Parathyroid adenoma (tissue), 2 donors: Measurements from ENCODE around the gene FOXC2.

Experiments
- H2AFZ ChIP-seq: fragments of 300-600 bp; sonication (generic); one replicate; pipeline ENCODE4 v1.7.0; 2017; ENCODE audit warnings: antibody characterized with exemption, mild to moderate bottlenecking
- H3K27ac ChIP-seq: fragments of 300-600 bp; sonication (generic); one replicate; pipeline ENCODE4 v1.7.0; 2017
- H3K27me3 ChIP-seq: fragments of 300-600 bp; sonication (generic); one replicate; pipeline ENCODE4 v1.7.0; 2017; ENCODE audit warnings: low read length; ENCODE audit not compliant: control insufficient read depth, insufficient read depth
- H3K36me3 ChIP-seq: fragments of 300-600 bp; sonication (generic); one replicate; pipeline ENCODE4 v1.7.0; 2017; ENCODE audit warnings: low read length; ENCODE audit not compliant: control insufficient read depth, insufficient read depth
- H3K4me1 ChIP-seq: fragments of 300-600 bp; sonication (generic); one replicate; pipeline ENCODE4 v1.7.0; 2017; ENCODE audit warnings: control low read depth
- H3K4me2 ChIP-seq: fragments of 300-600 bp; sonication (generic); one replicate; pipeline ENCODE4 v1.7.0; 2017; ENCODE audit warnings: low read length
- H3K4me3 ChIP-seq: fragments of 300-600 bp; sonication (generic); one replicate; pipeline ENCODE4 v1.7.0; 2017; ENCODE audit warnings: low read depth, low read length
- H3K79me2 ChIP-seq: fragments of 300-600 bp; sonication (generic); one replicate; pipeline ENCODE4 v1.7.0; 2017; ENCODE audit warnings: control low read depth
- H3K9ac ChIP-seq: fragments of 300-600 bp; sonication (generic); one replicate; pipeline ENCODE4 v1.7.0; 2017; ENCODE audit warnings: mild to moderate bottlenecking
- H3K9me3 ChIP-seq: fragments of 300-600 bp; sonication (generic); one replicate; pipeline ENCODE4 v1.7.0; 2017; ENCODE audit warnings: low read length; ENCODE audit not compliant: control insufficient read depth
- TF ChIP-seq, protein P1 (sequence below): fragments of 300-600 bp; sonication (generic); IDR thresholded peaks from one replicate; pipeline ENCODE4 v1.7.0; 2017; ENCODE audit warnings: antibody characterized with exemption, mild to moderate bottlenecking
- donor health status: primary hyperparathyroidism.

FOXC2 gene

DNA sequence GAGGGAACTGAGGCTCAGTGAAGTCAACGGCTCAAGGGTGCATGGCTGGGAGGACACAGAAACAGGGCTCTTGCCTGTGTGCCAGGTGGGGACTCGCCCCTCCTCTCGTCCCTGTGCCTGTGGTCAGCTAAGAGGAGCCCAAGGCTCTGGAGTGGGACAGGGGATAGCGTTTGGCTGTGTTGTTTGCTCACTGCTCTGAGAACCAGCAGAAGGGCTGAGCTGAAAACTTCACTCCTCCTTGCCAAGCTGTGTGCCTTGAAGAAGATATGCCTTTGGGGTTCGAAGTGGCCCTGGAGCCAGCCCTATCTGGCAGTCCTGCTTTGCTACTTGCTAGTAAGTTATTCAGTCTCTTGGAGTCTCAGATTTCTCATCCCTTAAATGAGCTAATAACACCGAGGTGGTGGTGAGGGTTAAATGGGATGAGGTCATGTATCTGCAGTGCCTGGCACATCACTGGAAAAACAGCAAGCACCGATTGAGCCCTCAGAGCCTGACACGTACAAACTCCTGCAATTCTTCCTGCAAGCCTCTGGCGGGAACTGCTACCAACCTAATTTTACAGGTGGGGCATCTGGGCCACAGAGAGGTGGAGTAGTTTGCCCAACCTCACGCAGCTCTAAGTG, 29.5 kb downstream of the FOXC2 start:
- H3K27ac ChIP-seq = no peak overlapping the region
- no peaks in the 10 kb centered on the region for H3K79me2 ChIP-seq
- H2AFZ ChIP-seq = no peak overlapping the region
- no peaks in the 10 kb centered on the region for H3K4me1 ChIP-seq
- no peaks in the 10 kb centered on the region for H3K36me3 ChIP-seq
- no peaks in the 10 kb centered on the region for H3K9me3 ChIP-seq
- no peak overlapping the region for H3K4me3 ChIP-seq
- H3K9ac ChIP-seq = no peak overlapping the region
- H3K4me2 ChIP-seq = no peak overlapping the region
- TF ChIP-seq, protein P1, sequence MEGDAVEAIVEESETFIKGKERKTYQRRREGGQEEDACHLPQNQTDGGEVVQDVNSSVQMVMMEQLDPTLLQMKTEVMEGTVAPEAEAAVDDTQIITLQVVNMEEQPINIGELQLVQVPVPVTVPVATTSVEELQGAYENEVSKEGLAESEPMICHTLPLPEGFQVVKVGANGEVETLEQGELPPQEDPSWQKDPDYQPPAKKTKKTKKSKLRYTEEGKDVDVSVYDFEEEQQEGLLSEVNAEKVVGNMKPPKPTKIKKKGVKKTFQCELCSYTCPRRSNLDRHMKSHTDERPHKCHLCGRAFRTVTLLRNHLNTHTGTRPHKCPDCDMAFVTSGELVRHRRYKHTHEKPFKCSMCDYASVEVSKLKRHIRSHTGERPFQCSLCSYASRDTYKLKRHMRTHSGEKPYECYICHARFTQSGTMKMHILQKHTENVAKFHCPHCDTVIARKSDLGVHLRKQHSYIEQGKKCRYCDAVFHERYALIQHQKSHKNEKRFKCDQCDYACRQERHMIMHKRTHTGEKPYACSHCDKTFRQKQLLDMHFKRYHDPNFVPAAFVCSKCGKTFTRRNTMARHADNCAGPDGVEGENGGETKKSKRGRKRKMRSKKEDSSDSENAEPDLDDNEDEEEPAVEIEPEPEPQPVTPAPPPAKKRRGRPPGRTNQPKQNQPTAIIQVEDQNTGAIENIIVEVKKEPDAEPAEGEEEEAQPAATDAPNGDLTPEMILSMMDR = no peak
- no peaks in the 10 kb centered on the region for H3K27me3 ChIP-seq

DNA sequence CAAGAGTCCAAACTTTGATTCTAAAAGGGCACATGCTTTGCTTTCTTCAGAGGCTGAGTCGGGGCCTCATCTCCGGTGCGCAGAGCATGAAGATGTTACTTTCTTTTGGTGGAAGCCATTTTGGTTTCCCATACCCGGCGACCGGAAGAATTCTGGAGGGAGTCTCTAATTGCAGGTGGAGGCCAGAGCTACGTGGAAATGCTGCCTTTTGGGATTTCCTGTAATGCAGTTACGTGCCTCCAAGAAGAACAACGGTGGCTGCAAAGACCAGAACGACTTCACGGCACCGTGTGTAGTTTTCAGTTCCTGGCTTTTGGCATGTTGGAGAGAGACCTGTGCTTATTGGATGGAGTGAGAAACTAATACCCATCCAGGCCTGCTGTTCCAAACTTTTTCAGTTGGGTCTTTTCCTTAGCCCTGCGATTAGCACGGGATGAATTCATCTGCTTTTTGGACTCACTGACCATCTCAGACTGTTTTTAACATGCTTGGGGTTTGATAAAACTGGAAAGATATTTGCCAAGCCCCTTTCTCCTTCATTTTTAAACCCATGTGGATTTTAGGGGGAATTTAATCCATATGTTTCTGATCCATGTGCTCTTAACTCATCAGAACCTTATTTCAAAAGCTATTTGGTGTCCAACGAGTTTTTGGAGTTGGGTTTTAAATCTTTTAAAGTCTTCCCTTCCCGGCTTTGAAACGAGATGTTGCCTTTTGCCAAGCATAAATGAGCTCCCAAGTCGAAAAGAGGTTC, 30.7 kb downstream of the FOXC2 start:
- H3K27me3 ChIP-seq = no peaks in the 10 kb centered on the region
- no peak overlapping the region for H3K4me3 ChIP-seq
- H3K9me3 ChIP-seq = no peaks in the 10 kb centered on the region
- no peaks in the 10 kb centered on the region for H3K36me3 ChIP-seq
- H3K9ac ChIP-seq = no peak overlapping the region
- TF ChIP-seq, protein P1 = no peak
- H3K79me2 ChIP-seq = no peaks in the 10 kb centered on the region
- no peak overlapping the region for H3K4me2 ChIP-seq
- no peaks in the 10 kb centered on the region for H3K4me1 ChIP-seq
- no peak overlapping the region for H3K27ac ChIP-seq
- no peak overlapping the region for H2AFZ ChIP-seq

DNA sequence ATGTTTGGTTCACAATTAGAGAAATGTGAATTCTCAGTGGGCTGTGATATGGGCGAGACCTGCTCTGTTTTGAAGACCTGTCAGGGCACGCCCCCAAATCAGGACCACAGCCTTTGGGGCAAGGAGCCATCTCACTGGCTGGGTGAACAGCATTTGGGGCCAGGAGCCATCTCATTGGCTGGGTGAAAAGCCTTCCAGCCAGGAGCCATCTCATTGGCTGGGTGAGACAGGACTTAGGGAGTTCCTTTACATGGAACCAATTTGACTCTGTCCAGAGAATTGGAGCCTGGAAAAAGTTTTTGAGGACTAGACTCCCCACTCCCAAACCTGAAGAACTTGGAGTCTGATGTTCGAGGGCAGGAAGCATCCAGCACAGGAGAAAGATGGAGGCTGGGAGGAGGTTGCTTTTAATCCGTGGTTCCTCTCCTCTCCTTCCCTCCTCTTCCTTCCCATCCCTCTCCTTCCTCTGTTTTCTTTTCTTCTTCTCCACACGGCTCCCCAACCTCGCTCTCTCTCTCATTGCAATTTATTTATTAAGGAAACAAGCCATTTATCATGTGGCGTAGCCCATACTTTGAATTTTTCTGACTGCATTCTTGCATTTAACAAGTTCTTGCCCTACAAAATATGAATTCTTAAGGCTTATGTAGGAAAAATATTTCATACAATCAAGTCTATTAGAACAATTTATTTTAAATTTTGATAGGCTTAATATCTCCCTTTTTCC, 31.4 kb downstream of the FOXC2 start:
- H3K36me3 ChIP-seq = no peaks in the 10 kb centered on the region
- H3K4me1 ChIP-seq = no peaks in the 10 kb centered on the region
- TF ChIP-seq, protein P1 = no peak
- no peak overlapping the region for H3K27ac ChIP-seq
- H3K4me2 ChIP-seq = no peak overlapping the region
- no peaks in the 10 kb centered on the region for H3K27me3 ChIP-seq
- H3K4me3 ChIP-seq = no peak overlapping the region
- H2AFZ ChIP-seq = no peak overlapping the region
- H3K9ac ChIP-seq = no peak overlapping the region
- H3K79me2 ChIP-seq = no peaks in the 10 kb centered on the region
- no peaks in the 10 kb centered on the region for H3K9me3 ChIP-seq

DNA sequence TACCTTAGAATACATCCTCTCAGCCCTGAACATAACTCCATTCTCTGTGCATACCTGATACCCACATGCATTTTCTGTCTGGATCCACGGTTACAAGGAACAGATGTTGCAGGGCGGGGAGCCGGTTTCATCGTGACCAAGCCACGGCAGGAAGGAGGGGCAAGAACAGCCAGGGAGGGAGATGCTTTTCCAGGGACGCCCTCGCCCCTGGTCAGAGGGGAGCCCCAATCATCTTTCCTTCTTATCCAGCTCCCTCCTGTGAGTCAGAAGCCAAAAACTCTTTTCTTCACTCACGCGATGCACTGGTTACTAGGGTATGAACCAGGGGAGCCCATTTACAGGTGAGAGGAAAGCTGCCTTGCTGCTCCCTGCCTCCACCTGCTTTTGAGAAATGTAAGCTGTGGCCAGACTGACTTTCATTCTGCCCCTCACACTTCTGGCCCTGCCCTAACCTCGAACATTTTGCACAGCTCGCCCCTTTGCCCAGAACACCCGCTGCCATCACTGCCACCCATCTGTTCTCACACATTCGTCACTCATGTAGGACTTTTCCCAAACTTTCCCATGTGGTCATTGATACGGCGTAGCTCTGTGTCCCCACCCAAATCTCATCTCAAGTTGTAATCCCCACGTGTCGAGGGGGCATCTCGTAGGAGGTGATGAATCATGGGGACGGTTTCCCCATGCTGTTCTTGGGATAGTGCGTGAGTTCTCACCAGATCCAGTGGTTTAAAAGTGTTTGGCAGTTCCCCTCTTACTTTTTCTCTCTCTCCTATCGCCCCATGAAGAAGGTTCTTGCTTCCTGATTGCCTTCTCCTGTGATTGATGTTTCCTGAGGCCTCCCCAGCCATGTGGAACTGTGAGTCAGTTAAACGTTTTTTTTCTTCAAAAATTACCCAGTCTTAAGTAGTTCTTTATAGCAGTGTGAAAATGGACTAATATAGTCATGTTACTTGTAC, 32.3 kb downstream of the FOXC2 start:
- H3K4me1 ChIP-seq = no peaks in the 10 kb centered on the region
- no peaks in the 10 kb centered on the region for H3K79me2 ChIP-seq
- no peak overlapping the region for H3K4me2 ChIP-seq
- no peaks in the 10 kb centered on the region for H3K36me3 ChIP-seq
- H3K27ac ChIP-seq = no peak overlapping the region
- no peaks in the 10 kb centered on the region for H3K27me3 ChIP-seq
- H3K4me3 ChIP-seq = no peak overlapping the region
- no peak overlapping the region for H3K9ac ChIP-seq
- TF ChIP-seq, protein P1 = no peak
- no peak overlapping the region for H2AFZ ChIP-seq
- H3K9me3 ChIP-seq = no peaks in the 10 kb centered on the region
